Measurements from ENCODE around the gene LRRC8C.
"Not testable (repeated sequence)": the region's sequence is repeated elsewhere in the genome, so short reads cannot be mapped to it uniquely, and the experiment has no call there.

The LRRC8C gene

DNA sequence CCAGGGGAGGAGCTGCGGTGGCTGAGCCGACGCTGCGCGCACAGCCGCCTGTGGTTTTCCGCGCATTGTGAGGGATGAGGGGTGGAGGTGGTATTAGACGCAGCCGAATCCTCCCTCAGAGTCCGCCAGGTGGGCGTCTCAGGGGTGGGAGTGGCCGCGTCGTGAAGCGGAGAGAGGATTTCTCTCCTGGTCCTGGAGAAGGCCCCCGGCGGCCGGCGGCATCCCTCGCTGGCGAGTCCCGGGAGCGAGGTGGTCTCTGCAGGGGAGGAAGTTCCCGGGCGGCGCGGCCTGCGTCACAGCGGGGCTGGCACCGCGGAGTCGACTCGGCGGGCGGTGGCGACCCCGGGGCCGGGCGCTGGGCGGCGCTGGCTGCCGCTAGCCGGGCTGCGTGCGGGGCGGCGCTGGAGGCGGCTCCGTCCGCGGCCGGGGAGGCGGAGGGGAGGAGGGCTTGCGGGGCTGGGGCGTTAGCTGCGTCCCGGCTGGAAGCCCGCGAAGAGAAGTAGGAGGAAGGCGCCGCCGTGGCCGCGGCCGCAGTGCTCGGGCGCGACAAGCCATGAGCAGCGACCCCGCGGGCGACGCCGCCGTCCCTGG, at the start of gene LRRC8C:
TSS of gene LRRC8C (plus strand) at position 464 of the 591 bp plus-strand sequence. CDS start 53,354 bp downstream, outside the sequence.
- peak; percentile 82 to 94 for DNase-seq (ENCODE audit: low read depth in 2 of 2)

DNA sequence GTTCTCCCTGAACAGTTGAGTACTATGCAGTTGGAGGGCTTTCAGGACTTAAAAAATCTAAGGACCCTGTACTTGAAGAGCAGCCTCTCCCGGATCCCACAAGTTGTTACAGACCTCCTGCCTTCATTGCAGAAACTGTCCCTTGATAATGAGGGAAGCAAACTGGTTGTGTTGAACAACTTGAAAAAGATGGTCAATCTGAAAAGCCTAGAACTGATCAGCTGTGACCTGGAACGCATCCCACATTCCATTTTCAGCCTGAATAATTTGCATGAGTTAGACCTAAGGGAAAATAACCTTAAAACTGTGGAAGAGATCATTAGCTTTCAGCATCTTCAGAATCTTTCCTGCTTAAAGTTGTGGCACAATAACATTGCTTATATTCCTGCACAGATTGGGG, 48.7 kb upstream of the LRRC8C start:
- DNase-seq (ENCODE audit: low read depth in 2 of 2): no peak

DNA sequence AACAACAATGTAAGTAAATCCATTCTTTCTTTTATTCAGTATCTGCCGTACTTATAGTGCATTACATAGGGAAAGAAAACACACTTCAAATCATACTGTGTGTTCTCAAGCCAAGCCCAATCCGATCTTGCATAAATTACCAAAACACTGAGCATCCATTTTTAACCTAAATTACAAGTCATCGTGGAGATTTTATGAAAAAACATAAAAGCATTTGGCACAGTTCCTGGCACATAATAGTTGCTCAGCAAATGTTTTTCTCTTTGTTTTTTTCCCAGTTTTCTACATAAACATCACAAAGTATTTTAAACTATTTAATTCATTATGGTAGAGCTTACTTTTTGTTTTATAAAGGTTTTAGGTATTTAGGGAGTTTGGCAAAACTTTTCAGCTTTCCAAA, 48.1 kb upstream of the LRRC8C start:
- DNase-seq (ENCODE audit: low read depth in 2 of 2): no peak

DNA sequence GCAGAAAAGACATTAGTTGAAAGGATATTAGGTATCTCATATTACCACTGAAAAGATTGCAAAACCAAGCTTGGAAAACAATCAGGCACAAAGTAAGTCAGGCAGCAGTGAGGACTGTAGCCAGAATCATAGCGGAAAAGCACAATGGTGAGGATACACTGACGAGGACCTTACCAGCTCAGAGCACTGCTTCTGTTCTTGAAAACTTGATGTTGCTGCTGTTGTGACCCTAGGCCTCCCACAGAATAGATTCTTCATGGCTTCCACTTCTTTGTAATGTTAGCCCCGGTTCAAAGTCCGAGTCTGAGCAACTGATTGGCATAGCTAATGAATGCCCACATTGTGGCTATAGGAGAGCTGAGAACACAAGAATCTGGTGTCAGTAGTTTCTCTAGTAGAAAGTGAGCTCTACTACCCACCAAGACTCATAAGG, 45.2 kb upstream of the LRRC8C start:
- DNase-seq (ENCODE audit: low read depth in 2 of 2): no peak

DNA sequence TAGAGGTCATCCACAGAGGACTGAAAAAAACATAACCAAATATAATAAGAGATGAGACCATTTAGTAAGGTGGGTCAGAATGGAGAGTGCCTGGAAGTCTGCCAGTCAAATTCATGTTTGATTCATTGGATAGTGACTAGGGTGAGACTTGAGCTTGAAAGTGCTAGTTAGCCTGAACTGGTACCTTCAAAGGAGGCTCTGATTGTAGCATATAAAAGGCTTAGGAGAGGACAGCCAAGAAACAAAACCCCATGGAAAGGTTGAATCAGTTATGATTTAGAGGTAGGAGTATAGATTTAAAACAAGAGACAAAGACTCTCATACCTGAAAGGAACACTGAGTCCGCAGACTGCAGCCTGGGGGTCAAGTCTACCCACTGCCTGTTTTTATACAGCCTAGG, 44.4 kb upstream of the LRRC8C start:
- no peak for DNase-seq (ENCODE audit: low read depth in 2 of 2)

DNA sequence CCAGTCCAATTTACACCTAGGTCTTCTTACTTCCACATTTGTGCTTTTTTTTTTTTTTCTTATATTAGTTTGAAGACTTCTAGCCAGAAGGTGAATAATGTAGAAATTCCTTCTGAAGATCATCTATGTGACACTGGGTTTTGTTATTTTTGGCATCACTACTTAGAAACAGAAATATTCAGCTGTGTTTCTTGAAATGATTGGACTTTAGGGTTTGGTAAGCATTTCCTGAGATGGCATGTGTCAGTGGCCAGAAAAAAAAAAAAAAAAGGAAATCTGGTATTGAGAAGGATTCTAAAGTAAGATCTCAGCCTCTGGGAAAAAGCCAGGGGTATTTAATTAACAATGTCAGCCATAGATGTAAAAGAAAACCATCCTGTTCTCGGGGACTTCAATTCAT, 43.4 kb upstream of the LRRC8C start:
- DNase-seq (ENCODE audit: low read depth in 2 of 2): no peak

DNA sequence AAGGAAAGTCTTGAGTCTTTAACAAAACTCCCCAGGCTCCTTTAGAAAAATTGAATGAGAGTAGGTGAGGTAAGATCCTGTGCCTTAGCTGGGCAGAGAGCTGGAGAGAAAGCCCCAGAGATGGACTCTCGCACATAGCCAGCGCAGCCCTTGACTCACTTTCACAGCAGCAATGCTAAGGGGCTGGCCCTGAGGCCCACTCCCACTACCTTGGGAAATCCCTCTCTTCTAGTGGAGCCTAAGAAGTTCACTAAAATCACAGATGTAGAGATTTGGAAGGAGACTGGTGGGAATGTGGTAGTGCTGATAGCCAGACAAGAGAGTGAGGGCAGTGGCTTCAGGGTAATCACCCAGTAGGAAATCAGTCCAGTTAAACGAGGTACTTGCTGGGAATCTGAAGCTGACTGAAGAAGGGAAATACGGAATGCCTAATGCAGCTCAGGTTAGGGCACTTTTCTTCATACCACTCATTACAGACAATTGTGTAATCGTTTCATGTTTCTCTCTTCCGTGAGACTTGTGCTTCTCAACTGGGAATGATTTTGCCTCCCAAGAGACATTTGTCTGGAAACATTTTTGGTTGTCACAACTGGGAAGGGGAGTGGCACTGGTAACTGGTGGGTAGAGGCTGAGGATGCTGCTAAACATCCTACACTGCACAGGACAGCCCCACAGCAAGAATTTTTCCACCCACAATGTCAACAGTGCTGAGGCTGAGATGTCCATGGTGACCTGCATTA, 42.4 kb upstream of the LRRC8C start:
- no peak for DNase-seq (ENCODE audit: low read depth in 2 of 2)

DNA sequence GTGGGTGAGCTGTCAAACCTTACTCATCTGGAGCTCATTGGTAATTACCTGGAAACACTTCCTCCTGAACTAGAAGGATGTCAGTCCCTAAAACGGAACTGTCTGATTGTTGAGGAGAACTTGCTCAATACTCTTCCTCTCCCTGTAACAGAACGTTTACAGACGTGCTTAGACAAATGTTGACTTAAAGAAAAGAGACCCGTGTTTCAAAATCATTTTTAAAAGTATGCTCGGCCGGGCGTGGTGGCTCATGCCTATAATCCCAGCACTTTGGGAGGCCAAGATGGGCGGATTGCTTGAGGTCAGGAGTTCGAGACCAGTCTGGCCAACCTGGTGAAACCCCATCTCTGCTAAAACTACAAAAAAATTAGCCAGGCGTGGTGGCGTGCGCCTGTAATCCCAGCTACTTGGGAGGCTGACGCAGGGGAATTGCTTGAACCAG, 40.0 kb upstream of the LRRC8C start:
- not testable (repeated sequence) for DNase-seq (ENCODE audit: low read depth in 2 of 2)

DNA sequence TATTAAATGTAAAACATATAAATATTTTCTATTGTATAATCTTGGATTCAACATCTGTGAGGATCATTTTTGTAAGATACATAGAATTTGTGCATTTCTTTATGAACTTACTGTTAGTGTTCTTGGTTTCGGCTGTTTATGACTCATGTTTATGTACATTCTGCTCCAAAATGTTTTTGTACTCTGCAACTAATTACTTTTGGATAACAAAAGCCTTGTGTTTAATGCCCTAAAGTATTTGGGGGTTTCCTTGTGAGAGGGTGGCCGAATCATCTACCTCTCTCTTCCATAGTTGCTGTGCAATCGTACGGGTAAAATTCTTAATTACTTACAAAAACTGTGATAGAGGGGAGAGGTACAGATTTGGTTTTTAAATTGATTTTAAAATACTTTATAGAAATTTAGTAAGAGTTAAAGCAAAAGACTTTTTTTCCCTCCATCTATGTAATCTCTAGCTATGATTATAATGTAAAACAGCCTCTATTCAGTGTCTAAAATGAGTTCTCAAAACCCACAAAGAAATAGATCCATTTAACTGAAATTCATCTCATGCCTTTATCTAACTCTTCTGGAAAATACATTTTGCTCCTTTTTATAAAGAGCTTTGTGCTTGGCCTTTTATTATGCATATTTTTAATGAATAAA, 38.7 kb upstream of the LRRC8C start:
- no peak for DNase-seq (ENCODE audit: low read depth in 2 of 2)

DNA sequence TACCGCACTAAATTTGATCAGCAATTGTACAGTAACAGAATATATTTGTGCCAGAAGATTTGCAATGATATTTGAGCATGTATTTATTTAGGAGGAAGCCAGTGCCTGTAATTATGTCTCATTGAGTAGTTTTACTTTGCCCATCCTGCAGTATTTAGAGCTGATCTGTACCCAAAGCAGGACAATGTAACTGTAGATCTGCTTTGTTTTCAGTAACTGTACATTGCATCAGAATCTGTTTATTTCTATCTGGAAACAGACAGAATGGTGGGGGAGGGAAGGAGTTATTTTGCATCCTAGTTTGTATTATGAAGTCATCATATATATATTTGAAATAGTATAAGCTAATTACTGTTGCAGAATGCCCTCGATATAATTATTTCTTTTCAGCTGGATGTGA, 36.2 kb upstream of the LRRC8C start:
- no peak for DNase-seq (ENCODE audit: low read depth in 2 of 2)

DNA sequence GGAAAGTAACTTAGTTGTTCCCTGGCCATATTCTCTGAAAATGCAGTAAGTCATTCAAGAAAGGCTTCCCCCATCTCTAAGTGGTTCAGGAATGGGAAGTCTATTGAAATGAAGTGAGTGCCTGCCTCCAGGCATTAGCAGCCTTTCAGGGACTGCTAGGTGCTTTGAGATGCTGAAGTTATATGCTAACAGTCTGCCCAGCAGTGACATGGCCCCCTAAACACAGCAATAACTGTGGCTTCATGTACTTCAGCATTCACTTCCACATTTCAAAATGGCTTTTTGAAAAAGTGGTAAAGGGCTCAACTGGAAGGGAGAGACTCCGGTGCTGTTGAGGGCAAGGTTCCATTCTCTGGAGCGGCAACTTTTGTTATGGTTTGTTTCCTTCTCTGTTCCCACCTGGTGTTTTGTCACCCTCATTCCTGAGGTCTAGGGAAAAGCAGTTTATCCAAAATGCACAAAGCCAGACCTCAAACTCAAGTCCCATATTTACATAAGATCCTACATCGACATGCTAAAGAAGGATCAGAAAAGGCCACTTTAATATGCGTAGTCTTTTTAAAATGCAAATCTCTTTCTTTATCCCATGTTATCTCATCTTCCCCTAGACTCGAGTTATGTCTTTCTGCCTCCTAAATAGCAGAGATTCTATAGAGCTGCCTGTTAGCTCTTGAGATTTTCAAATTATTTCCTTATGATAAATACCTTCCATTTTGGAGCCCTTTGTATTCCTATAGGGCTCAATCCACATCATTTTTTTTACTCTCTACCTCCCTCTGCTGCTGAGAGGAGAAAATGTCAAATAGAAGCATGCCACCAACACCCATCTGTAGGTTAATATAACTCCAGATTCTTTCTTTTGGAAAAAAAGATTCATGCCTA, 34.2 kb upstream of the LRRC8C start:
- DNase-seq (ENCODE audit: low read depth in 2 of 2): no peak

DNA sequence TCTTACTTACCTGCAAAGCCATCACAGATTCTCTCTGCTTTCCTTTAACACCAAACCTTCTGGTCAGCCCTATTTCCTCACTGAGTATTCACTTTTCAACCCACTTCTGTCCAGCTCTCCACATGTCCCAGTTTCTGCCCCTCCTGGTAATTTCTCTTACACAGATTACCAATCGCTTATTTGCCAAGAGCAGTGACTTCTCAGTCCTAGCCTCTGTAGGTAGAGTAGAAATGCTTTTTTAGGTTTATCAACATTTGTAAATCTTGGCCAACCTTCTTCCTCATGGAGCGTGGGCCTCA, 33.6 kb upstream of the LRRC8C start:
- DNase-seq (ENCODE audit: low read depth in 2 of 2): no peak

DNA sequence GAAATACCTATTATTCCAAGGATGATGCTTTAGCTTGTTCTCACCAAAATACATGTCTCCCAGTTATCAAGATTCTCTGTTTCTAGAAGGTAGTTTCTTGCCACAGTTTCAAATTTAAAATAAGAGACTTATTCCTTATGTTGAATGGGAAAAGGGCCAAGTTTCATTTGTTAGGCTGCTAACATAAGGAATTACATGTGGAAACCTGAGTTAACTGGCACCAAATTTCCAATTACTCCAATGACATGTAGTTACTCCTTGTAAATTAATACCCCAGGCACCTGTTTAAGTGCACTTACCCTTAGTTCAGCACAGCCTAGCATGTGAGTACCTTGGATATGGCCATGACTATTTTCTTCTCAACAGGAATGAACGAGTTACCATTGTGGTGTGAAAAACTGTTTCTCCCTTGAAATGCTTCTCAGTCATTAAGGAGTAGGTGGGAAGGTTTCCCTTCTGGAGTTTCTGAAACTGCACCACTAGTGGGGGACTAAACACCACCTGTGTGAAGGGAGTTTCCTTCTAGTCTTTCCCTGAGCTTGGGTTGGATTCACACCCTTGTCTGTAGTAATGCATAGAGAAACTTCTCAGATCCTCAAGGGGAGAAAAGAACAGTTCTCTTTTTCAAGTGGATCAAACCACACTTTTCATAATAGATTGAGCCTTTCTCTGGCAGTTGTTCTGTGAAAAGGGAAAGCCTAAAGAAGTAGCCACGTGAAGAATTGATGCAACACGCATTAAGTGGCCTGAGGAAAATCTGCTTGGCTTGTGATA, 32.3 kb upstream of the LRRC8C start:
- no peak for DNase-seq (ENCODE audit: low read depth in 2 of 2)

DNA sequence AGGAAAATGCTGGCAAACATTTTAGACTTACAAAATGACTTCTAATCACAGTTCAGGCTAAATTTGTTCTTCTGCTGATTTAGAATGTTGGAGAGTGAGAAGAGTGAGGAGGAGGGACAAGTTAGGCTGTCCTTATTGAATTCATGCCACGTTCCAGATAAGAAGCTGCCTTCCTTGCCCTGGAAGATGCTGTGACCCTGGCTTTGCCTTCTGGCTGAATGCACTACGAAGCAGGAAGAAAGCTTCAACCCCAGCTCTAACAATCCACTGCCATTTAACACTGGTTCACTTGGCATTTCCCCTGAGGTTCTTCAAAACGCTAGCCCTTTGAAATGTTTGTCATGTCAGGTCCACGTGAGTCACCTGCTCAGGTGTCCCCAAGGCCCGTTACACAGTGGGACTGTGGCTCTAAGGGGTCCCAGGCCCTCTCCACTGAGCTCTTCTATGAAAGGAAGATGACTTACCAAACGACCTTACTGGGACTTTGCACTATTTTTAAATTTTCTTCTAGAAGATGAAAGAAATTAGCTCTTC, 30.0 kb upstream of the LRRC8C start:
- no peak for DNase-seq (ENCODE audit: low read depth in 2 of 2)

DNA sequence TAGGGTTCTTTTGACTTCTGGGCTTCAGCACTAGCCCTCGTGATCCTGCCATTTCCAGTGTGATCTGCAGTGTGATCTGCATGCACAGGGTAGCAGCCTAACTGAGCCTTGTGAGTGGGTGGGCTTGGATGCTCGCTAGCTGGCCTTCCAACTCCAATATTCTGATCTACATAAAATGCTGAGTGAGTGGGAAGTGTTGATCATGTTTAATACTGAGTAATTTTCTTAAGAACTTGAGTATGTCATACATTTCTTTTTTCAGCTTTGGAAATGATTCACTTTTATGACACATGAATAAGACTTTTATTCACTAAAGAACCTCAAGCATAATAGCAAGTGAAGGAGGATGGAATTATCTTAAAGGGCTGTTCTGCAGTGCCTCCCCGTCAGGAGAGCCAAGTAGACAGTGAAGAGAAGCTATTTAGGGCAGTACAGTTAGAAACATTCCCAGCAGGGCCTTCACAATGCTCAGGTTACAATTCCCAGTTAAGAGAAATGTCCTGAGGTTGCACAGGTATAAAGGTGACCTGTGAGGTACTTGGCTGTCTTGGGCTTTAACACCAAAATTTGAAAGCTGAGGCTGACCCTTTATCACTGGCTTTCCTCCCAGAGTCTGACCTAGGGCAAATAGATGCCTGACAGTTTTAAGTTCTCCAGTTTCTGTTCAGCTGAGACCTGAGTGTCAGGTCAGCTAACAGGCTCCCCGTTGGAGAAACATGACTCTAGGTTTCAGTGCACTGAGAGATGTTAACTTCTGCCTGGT, 29.1 kb upstream of the LRRC8C start:
- DNase-seq (ENCODE audit: low read depth in 2 of 2): no peak

DNA sequence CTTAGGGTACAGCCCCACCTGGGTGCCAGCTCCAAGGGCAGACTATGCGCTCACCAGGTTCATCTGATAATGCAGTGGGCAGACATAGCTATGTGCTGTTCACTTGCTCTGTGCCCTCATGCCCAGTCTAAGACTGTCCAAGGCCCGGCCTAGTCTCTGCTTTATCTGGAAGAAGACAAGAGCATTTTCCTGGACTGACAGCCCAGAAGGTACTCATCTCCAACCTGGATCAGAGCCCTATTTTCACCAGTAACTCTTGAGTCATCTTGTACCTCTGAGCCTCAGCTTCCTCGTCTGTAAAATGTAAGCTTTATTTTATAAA, 28.5 kb upstream of the LRRC8C start:
- no peak for DNase-seq (ENCODE audit: low read depth in 2 of 2)

DNA sequence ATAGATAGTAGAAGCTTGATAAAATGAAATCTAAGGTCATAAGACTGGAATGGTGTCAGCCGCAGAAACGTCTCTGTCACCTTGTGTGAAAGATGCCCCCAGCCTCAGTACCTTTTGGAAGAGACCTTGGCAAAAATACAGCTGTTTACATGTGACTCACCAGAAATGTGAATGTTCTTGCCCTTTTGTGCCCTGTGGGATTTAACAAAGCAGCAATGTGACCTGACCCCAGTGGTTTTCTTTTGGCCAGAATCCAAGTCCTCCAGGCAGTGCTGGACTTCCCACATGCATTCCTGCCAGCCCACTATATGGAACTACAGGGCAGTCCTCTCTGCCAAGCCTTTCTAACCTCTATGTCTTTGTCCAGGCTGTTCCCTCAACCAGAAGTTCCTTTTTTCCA, 27.2 kb upstream of the LRRC8C start:
- no peak for DNase-seq (ENCODE audit: low read depth in 2 of 2)

DNA sequence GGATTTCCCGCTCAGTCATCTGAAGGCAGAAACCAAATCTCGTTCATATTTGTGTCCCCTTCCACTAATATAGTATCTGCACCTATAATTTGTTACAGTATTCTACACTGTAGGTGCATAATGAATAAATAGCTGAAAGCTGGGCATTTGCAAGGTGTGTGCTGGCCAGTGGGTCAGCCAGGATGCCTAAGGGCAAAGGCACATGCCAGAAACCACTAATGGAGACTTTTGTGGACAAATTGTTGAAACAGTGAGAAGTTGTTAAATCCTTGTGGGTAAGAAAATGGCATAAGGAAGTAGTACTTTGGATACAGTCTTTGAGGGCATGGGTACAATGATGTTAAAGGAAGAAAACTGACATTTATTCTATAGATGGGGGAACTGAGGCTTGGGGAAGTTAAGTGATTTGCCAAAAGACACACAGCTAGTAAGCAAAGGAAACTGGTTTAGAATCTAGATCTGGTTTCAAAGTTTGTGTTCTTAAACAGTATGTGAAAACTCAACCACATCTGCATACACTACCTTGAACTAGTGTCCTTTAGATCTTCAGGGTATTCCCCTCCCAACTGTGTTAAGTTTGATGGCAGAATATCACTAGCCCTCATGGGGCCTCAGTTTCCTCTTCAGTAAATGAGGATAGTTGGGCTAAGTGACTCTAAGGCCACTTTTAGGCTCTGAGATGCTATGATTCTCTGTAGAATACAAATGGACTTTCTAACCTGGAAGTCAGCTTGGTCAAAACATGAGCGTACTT, 26.5 kb upstream of the LRRC8C start:
- DNase-seq (ENCODE audit: low read depth in 2 of 2): no peak

DNA sequence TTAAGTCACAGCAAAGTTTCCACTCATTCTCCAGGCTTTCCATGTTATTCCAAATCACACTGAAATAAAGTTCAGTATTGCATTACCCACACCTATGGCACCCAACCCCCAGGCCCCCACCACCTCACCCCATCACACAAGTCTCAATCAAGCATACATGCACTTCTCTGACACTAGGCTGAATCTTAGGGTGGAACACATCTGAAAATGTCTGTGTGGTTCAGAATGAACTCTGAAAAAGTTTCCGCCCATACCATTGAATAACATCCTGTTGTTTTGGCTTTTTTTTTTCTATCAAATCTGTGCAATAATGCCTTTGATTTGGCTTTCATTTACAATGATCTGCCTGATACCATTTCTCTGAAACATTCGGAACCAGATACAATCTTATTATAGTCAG, 25.8 kb upstream of the LRRC8C start:
- no peak for DNase-seq (ENCODE audit: low read depth in 2 of 2)

Data from stimulated activated CD8-positive, alpha-beta memory T cell treated with anti-CD3 and anti-CD28 coated beads, Interleukin-2, amount 100 ng/mL, for 48 hours (primary cell).